ENCODE results near the gene BCL2.

GRCh38 chr18:63288311-63288710, 31.3 kb downstream of the BCL2 start:
- no peak for TF ChIP-seq POLR2A (IDR thresholded peaks at IDR 0.05)
- TF ChIP-seq, protein P1, sequence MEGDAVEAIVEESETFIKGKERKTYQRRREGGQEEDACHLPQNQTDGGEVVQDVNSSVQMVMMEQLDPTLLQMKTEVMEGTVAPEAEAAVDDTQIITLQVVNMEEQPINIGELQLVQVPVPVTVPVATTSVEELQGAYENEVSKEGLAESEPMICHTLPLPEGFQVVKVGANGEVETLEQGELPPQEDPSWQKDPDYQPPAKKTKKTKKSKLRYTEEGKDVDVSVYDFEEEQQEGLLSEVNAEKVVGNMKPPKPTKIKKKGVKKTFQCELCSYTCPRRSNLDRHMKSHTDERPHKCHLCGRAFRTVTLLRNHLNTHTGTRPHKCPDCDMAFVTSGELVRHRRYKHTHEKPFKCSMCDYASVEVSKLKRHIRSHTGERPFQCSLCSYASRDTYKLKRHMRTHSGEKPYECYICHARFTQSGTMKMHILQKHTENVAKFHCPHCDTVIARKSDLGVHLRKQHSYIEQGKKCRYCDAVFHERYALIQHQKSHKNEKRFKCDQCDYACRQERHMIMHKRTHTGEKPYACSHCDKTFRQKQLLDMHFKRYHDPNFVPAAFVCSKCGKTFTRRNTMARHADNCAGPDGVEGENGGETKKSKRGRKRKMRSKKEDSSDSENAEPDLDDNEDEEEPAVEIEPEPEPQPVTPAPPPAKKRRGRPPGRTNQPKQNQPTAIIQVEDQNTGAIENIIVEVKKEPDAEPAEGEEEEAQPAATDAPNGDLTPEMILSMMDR (IDR thresholded peaks at IDR 0.05): no peak

Data from Peyer's patch (tissue), 4 donors.